B cell (primary cell): Measurements from ENCODE around the gene IPO5.

Experiments
- CTCF ChIP-seq: fragments of 200-600 bp; IDR thresholded peaks from one replicate; pipeline ENCODE4 v1.8.0; 2022; ENCODE audit warnings: antibody characterized with exemption, mild to moderate bottlenecking
- EZH2 ChIP-seq: IDR thresholded peaks from 2 replicates; pipeline ENCODE4 v1.6.1; 2012; ENCODE audit warnings: borderline replicate concordance, low read depth, mild to moderate bottlenecking, moderate library complexity, low read length; ENCODE audit not compliant: insufficient read depth, poor library complexity, severe bottlenecking

DNA sequence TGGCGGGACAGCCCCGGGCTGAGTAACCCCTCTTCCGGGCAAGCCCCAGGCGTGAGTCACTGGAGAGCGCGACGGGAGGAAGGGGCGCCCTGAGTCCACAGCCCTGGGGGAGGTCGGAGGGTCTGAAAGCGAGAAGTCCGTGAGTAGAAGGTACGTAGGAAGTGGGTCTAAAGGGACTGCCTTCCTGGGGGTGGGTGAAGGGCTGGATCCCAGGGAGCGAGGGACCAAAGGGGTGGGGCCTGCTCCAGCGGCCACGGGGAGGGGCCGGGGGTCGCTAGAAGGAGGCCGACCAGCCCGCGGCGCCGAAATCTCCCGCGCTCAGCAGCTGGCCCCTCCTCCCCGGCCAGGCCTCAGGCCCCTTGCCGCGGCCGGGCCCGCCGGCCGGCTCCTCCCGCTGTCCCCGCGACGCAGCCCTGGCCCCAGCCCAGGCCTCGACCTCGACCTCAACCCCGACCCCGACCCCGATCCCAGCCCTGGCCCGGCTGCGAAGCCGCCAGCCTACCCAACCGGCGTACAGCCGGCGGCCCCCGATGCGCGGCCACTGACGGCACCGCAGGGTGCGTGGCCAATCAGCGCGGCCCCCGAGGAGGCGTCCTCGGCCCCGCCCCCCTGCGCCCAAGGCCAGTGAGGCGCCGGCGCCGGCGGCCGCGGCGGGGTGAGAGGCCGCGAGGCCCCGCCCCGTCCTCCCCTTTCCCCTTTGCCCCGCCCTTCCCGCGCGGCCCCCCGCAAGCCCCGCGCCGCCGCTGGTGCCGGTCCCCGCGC, 22.6 kb downstream of the IPO5 start:
- TF ChIP-seq CTCF (no peak), EZH2 (no peak)
